SU-DHL-6 (cell line): ENCODE measurements around the gene ISCA1.

Experiments used
- H2AFZ ChIP-seq: fragments of 200-600 bp; sonication (generic); 2 replicates; pipeline ENCODE4 v1.6.1; 2014; ENCODE audit warnings: low read depth, mild to moderate bottlenecking, moderate library complexity, mixed read lengths, antibody characterized with exemption, low read length; ENCODE audit not compliant: severe bottlenecking
- H3F3A ChIP-seq: fragments of 200-600 bp; shearing (Covaris generic); 2 replicates; pipeline ENCODE4 v1.6.0; 2016; ENCODE audit warnings: antibody characterized with exemption, mild to moderate bottlenecking; ENCODE audit not compliant: insufficient read depth
- H3K27ac ChIP-seq: fragments of 200-600 bp; sonication (generic); 2 replicates; pipeline ENCODE4 v1.5.1; 2016; ENCODE audit warnings: low read depth, mild to moderate bottlenecking, low read length, moderate library complexity, mixed read lengths
- H3K27me3 ChIP-seq: fragments of 200-600 bp; sonication (generic), shearing (Covaris generic); 2 replicates; pipeline ENCODE4 v1.6.0; 2014; ENCODE audit warnings: mild to moderate bottlenecking, low read length
- H3K36me3 ChIP-seq: fragments of 200-600 bp; sonication (generic); 2 replicates; pipeline ENCODE4 v1.6.1; 2014; ENCODE audit warnings: mild to moderate bottlenecking, low read length, mixed read lengths
- H3K4me2 ChIP-seq: fragments of 300-600, 200-600 bp; shearing (Covaris generic), sonication (generic); 2 replicates; pipeline ENCODE4 v1.6.0; 2014; ENCODE audit warnings: low read length, low read depth, mild to moderate bottlenecking; ENCODE audit not compliant: poor library complexity, severe bottlenecking
- H3K4me3 ChIP-seq: fragments of 200-600 bp; sonication (generic); 2 replicates; pipeline ENCODE4 v1.5.1; 2014; ENCODE audit warnings: antibody characterized with exemption, low read length, mild to moderate bottlenecking, mixed read lengths; ENCODE audit not compliant: insufficient read depth, poor library complexity, severe bottlenecking
- H3K79me2 ChIP-seq: fragments of 200-600 bp; sonication (generic); 2 replicates; pipeline ENCODE4 v1.6.1; 2014; ENCODE audit warnings: mild to moderate bottlenecking, low read length, moderate library complexity; ENCODE audit not compliant: insufficient read depth
- H3K9ac ChIP-seq: fragments of 200-600 bp; sonication (generic); 2 replicates; pipeline ENCODE4 v1.7.0; 2014; ENCODE audit warnings: mild to moderate bottlenecking, low read length
- H3K9me2 ChIP-seq: fragments of 200-600 bp; sonication (generic); replicated peaks from 2 replicates; pipeline ENCODE4 v1.6.1; 2014; ENCODE audit warnings: low read length; ENCODE audit not compliant: insufficient read depth
- H3K9me3 ChIP-seq: fragments of 200-600 bp; sonication (generic); 2 replicates; pipeline ENCODE4 v1.6.1; 2014; ENCODE audit warnings: low read length, mixed read lengths; ENCODE audit not compliant: insufficient read depth
- H4K20me1 ChIP-seq: fragments of 200-600 bp; sonication (generic); 2 replicates; pipeline ENCODE4 v1.6.1; 2014; ENCODE audit warnings: low read depth, mild to moderate bottlenecking, antibody characterized with exemption, low read length, moderate library complexity, mixed read lengths
- CTCF ChIP-seq: fragments of 200-600 bp; sonication (generic); IDR thresholded peaks from one replicate; pipeline ENCODE4 v1.5.1; 2017; ENCODE audit warnings: antibody characterized with exemption, mild to moderate bottlenecking, low read length, moderate library complexity; ENCODE audit not compliant: insufficient read depth, poor library complexity, severe bottlenecking
- EZH2phosphoT487 ChIP-seq: fragments of 200-600 bp; sonication (generic), shearing (Covaris generic); conservative IDR thresholded peaks from 2 replicates; pipeline ENCODE4 v1.6.1; 2018; ENCODE audit warnings: mild to moderate bottlenecking, antibody characterized with exemption, low read length, moderate library complexity, mixed read lengths

Gene ISCA1

GRCh38 chr9:86303316-86303975, 21.1 kb upstream of the ISCA1 start:
- no peak overlapping the region for H3K27ac ChIP-seq

DNA sequence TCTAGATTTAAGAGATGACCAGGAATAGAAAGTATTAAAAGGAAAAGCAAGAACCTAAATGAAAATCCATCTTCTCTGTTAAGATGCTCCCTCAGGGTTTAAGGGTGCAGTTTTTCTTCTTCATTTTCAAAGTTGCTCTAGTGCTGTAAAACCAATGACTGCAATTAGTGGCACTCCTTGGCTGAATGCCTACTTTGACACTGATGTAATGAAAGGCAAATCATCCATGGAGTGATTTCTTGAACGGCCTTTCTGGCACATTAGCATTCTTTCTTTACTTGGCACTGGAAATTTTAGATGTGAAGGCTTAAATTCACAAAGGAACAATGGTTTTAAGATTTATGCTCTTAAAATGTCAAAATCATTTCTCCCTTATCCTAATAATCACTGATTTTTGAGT, 19.3 kb upstream of the ISCA1 start:
- Histone ChIP-seq H4K20me1 (no peaks in the 10 kb centered on the region), H3K4me3 (no peak overlapping the region), H3K9me2 (no peaks in the 10 kb centered on the region), H3K27ac (no peak overlapping the region), H2AFZ (no peak overlapping the region), H3K4me2 (no peak overlapping the region), H3K9ac (no peak overlapping the region), H3F3A (no peaks in the 10 kb centered on the region), H3K36me3 (peaks cover 67% of the 10 kb centered on the region), H3K27me3 (no peaks in the 10 kb centered on the region), H3K79me2 (no peaks in the 10 kb centered on the region), H3K9me3 (no peaks in the 10 kb centered on the region)
- TF ChIP-seq EZH2phosphoT487 (no peak), CTCF (no peak)

More at GRCh38 chr9:86303316-86303975, 21.1 kb upstream of the ISCA1 start:
- TF ChIP-seq CTCF (no peak), EZH2phosphoT487 (no peak)
- no peaks in the 10 kb centered on the region for H4K20me1 ChIP-seq
- no peak overlapping the region for H2AFZ ChIP-seq
- H3K4me2 ChIP-seq: no peak overlapping the region
- H3K9me2 ChIP-seq: no peaks in the 10 kb centered on the region
- H3K79me2 ChIP-seq: no peaks in the 10 kb centered on the region
- H3K9ac ChIP-seq: no peak overlapping the region
- H3F3A ChIP-seq: no peaks in the 10 kb centered on the region
- no peaks in the 10 kb centered on the region for H3K27me3 ChIP-seq
- H3K4me3 ChIP-seq: no peak overlapping the region
- peaks cover 68% of the 10 kb centered on the region for H3K36me3 ChIP-seq
- no peaks in the 10 kb centered on the region for H3K9me3 ChIP-seq

GRCh38 chr9:86300701-86301100, 18.4 kb upstream of the ISCA1 start:
- no peak overlapping the region for H3K4me3 ChIP-seq
- H3F3A ChIP-seq: no peaks in the 10 kb centered on the region
- H3K27ac ChIP-seq: no peak overlapping the region
- TF ChIP-seq EZH2phosphoT487 (no peak), CTCF (no peak)
- H3K27me3 ChIP-seq: no peaks in the 10 kb centered on the region
- no peaks in the 10 kb centered on the region for H3K79me2 ChIP-seq
- H2AFZ ChIP-seq: no peak overlapping the region
- no peaks in the 10 kb centered on the region for H4K20me1 ChIP-seq
- H3K36me3 ChIP-seq: peaks cover 62% of the 10 kb centered on the region
- H3K9me3 ChIP-seq: no peaks in the 10 kb centered on the region
- H3K9me2 ChIP-seq: no peaks in the 10 kb centered on the region
- no peak overlapping the region for H3K9ac ChIP-seq
- H3K4me2 ChIP-seq: no peak overlapping the region
